SK-N-SH (cell line): ENCODE data around the gene TECPR2.

ENCODE experiments used
- CTCF ChIP-seq: fragments of 200-600 bp; sonication (generic); IDR thresholded peaks from 2 replicates; pipeline ENCODE4 v1.6.1; 2017; ENCODE audit warnings: antibody characterized with exemption, mild to moderate bottlenecking, moderate library complexity
- EZH2phosphoT487 ChIP-seq: fragments of 200-600 bp; sonication (generic); IDR thresholded peaks from 2 replicates; pipeline ENCODE4 v1.6.1; 2017; ENCODE audit warnings: low read depth, mixed run types, mild to moderate bottlenecking, antibody characterized with exemption, moderate library complexity, borderline replicate concordance
- FOSL2 ChIP-seq: IDR thresholded peaks from 2 replicates; pipeline ENCODE4 v1.4.0; 2012; ENCODE audit warnings: low read depth, mild to moderate bottlenecking, moderate library complexity, borderline replicate concordance
- FOXJ3 ChIP-seq: sonication (generic); formaldehyde crosslinking; IDR thresholded peaks from 2 replicates; pipeline ENCODE4 v1.5.1; 2020; ENCODE audit warnings: mild to moderate bottlenecking, missing genetic modification reagents
- MAX ChIP-seq: IDR thresholded peaks from 2 replicates; pipeline ENCODE4 v1.4.0; 2012; ENCODE audit warnings: low read depth
- POLR2AphosphoS5 ChIP-seq: IDR thresholded peaks from 2 replicates; pipeline ENCODE4 v1.6.1; 2012; ENCODE audit warnings: low read depth, low read length
- RCOR1 ChIP-seq: fragments of 150-350 bp; IDR thresholded peaks from 2 replicates; pipeline ENCODE4 v1.6.1; 2017; ENCODE audit warnings: antibody characterized with exemption, low read length
- REST ChIP-seq: IDR thresholded peaks from 2 replicates; pipeline ENCODE4 v1.6.1; 2012; ENCODE audit warnings: mild to moderate bottlenecking, low read depth, low read length, moderate library complexity
- TAF1 ChIP-seq: IDR thresholded peaks from 2 replicates; pipeline ENCODE4 v1.6.1; 2012; ENCODE audit warnings: low read depth, mild to moderate bottlenecking, low read length, moderate library complexity, borderline replicate concordance
- USF2 ChIP-seq: fragments of 150-350 bp; IDR thresholded peaks from 2 replicates; pipeline ENCODE4 v1.6.1; 2017; ENCODE audit warnings: antibody characterized with exemption, low read length, low read depth, borderline replicate concordance
- YY1 ChIP-seq: IDR thresholded peaks from 2 replicates; pipeline ENCODE4 v1.4.0; 2012; ENCODE audit warnings: low read depth, mild to moderate bottlenecking

- no peak for TF ChIP-seq EZH2phosphoT487
- TF ChIP-seq YY1, result no peak
- TF ChIP-seq CTCF, result no peak
- TF ChIP-seq USF2, result no peak
- no peak for TF ChIP-seq POLR2AphosphoS5
- no peak for TF ChIP-seq MAX
- TF ChIP-seq FOSL2, result no peak
- no peak for TF ChIP-seq TAF1
- TF ChIP-seq REST, result no peak
- no peak for TF ChIP-seq RCOR1
- TF ChIP-seq FOXJ3 (CRISPR knock-in tag), result no peak
Measured at GRCh38 chr14:102452302-102452701, 89.6 kb downstream of the TECPR2 start.
